Spleen (tissue), 11 donors: Measurements from ENCODE around the gene TTLL11. TPM values are rescaled to one million over a fixed set of nuclear protein-coding genes. Genes with fewer than 3 reads are reported as not detected.

Source experiments
- DNase-seq: peaks from one replicate; pipeline ENCODE4 v3.0.0-alpha.2; 2020
- H3K27ac ChIP-seq, 8 donors: fragments of 200-600 bp; sonication (generic) in 7 of 8; 1 replicate in 4 of 8; 2 replicates in 4 of 8; pipeline versions ENCODE4 v1.5.0 to v1.8.0; 2016 to 2021; ENCODE audit warnings: inconsistent platforms in 4 of 8, mild to moderate bottlenecking in 4 of 8, moderate library complexity in 1 of 8
- H3K27me3 ChIP-seq, 7 donors: fragments of 200-600 bp; sonication (generic) in 6 of 7; replicated peaks in 1 of 7; 1 replicate in 4 of 7; 2 replicates in 3 of 7; pipeline versions ENCODE4 v1.5.0 to v1.8.0; 2016 to 2021; ENCODE audit warnings: inconsistent platforms in 3 of 7, mild to moderate bottlenecking in 1 of 7
- H3K36me3 ChIP-seq, 6 donors: fragments of 200-600 bp; sonication (generic) in 5 of 6; 1 replicate in 4 of 6; 2 replicates in 2 of 6; pipeline versions ENCODE4 v1.5.0 to v1.8.0; 2016 to 2021; ENCODE audit warnings: inconsistent platforms in 2 of 6
- H3K4me1 ChIP-seq, 6 donors: fragments of 200-600 bp; sonication (generic) in 5 of 6; 1 replicate in 3 of 6; 2 replicates in 3 of 6; pipeline versions ENCODE4 v1.5.0 to v1.8.0; 2016 to 2021; ENCODE audit warnings: inconsistent platforms in 3 of 6
- H3K4me3 ChIP-seq, 8 donors: fragments of 200-600 bp; sonication (generic) in 7 of 8; 1 replicate in 4 of 8; 2 replicates in 4 of 8; pipeline versions ENCODE4 v1.5.0 to v1.8.0; 2016 to 2021; ENCODE audit warnings: inconsistent platforms in 4 of 8, mild to moderate bottlenecking in 4 of 8, moderate library complexity in 2 of 8
- H3K9me3 ChIP-seq, 8 donors: fragments of 200-600 bp; sonication (generic) in 7 of 8; 1 replicate in 4 of 8; 2 replicates in 4 of 8; pipeline versions ENCODE4 v1.5.0 to v1.8.0; 2016 to 2021; ENCODE audit warnings: inconsistent platforms in 4 of 8
- POLR2A ChIP-seq, 3 donors: fragments of 450-650 bp; IDR thresholded peaks; one replicate each; pipeline ENCODE4 v1.5.1; 2017; ENCODE audit warnings: antibody characterized with exemption in 3 of 3, mild to moderate bottlenecking in 1 of 3
- POLR2AphosphoS5 ChIP-seq, 3 donors: sonication (generic); formaldehyde crosslinking; IDR thresholded peaks; one replicate each; pipeline ENCODE4 v1.5.1; 2017; ENCODE audit warnings: antibody characterized with exemption in 3 of 3
- WGBS, 5 donors: extraction: QIAGEN DNeasy Blood & Tissue Kit in 3 of 5; methylation state at CpG; one replicate each; pipeline versions ENCODE4 v1.1.5 to v1.1.7; 2013 to 2018; 5-methylcytosine and 5-hydroxymethylcytosine counted together
- intact Hi-C: fragments of 100-400 bp; cut with DNase I; formaldehyde crosslinking; loops from one replicate; pipeline ENCODE4 v1.15.0; 2023; ENCODE audit warnings: low total_unique reads
- polyA plus RNA-seq, 3 donors: library from polyadenylated mRNA; stranded (reverse); fragments of 200-250 nt; gene quantifications; one replicate each; pipeline ENCODE4 v1.2.1, GENCODE V29; 2013
- total RNA-seq, 7 donors: library from RNA; depleted of rRNA in 3 of 7; stranded (reverse); fragments of >200 nt in 3 of 7; fragmentation: NEBNext Ultra II Directional in 4 of 7; extraction: Animal tissue kit (Norgen Biotek cat#: 25700) in 4 of 7; gene quantifications; one replicate each; pipeline versions ENCODE4 v1.1.0 to v1.2.1, GENCODE V29; 2016 to 2021
- TF ChIP-seq, protein P1 (sequence below), 11 experiments: fragments of 200-600 bp in 7 of 11; fragments of 450-650 bp in 4 of 11; sonication (generic) in 4 of 11; IDR thresholded peaks in 8 of 11; conservative IDR thresholded peaks in 3 of 11; 1 replicate in 7 of 11; 2 replicates in 4 of 11; pipeline versions ENCODE4 v1.4.0 to v1.8.0; 2016 to 2021; ENCODE audit warnings: antibody characterized with exemption in 11 of 11, inconsistent platforms in 4 of 11, mild to moderate bottlenecking in 1 of 11
- donor health status: healthy with polysubstance abuse.
- donor health status: DM: no; HTN: no; CAD: no; lungs with moderate emphysema.
- donor health status: DM: no; HTN: no; CAD: no.
- donor health status: Bipolar disorder and iron deficiency.
- donor health status: healthy.
- donor health status: DM: no; HTN: no; CAD: no.
- donor health status: DM: yes; HTN: yes; CAD: no.

TTLL11 gene
- total and polyA plus RNA-seq, 10 donors, result 1.6 to 12.8 (median 7.3) TPM

DNA sequence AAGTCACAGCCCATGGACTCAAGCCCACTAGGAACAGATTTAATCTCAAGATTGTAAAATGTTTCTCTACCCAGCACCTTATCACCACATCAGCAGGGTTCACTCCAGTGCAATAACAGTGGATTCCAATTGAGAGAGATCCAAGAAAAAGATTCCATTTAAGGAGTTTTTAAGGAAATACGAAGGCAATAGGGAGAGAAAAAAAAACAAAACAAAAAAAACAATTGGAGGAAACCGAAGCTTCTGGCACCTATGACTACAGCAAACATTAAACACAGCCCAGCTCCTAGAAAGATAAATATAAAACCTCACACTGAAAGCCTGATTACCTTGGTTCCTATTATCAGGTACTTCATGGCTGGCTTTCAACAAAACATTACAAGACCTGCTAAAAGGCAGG, 249.0 kb downstream of the TTLL11 start:
- peaks cover 0 to 29% (median 14%) of the 10 kb centered on the region in 8 donors for H3K9me3 ChIP-seq
- no peaks in the 10 kb centered on the region for H3K4me1 ChIP-seq
- no peaks in the 10 kb centered on the region for H3K27me3 ChIP-seq
- intact Hi-C loops, result no loop called here
- no peak overlapping the region for H3K4me3 ChIP-seq
- DNase-seq, result no peak
- H3K27ac ChIP-seq, result no peak overlapping the region
- 54 to 80% (median 75%) methylated on average over 2 of the region's 2 CpGs for WGBS, 5 donors
- TF ChIP-seq POLR2A (IDR thresholded peaks at IDR 0.05) (no peak), POLR2AphosphoS5 (IDR thresholded peaks at IDR 0.05) (no peak)
- TF ChIP-seq, protein P1, sequence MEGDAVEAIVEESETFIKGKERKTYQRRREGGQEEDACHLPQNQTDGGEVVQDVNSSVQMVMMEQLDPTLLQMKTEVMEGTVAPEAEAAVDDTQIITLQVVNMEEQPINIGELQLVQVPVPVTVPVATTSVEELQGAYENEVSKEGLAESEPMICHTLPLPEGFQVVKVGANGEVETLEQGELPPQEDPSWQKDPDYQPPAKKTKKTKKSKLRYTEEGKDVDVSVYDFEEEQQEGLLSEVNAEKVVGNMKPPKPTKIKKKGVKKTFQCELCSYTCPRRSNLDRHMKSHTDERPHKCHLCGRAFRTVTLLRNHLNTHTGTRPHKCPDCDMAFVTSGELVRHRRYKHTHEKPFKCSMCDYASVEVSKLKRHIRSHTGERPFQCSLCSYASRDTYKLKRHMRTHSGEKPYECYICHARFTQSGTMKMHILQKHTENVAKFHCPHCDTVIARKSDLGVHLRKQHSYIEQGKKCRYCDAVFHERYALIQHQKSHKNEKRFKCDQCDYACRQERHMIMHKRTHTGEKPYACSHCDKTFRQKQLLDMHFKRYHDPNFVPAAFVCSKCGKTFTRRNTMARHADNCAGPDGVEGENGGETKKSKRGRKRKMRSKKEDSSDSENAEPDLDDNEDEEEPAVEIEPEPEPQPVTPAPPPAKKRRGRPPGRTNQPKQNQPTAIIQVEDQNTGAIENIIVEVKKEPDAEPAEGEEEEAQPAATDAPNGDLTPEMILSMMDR (IDR thresholded peaks at IDR 0.05 in 8 of 11, conservative IDR thresholded peaks at IDR 0.05 in 3 of 11), result no peak
- H3K36me3 ChIP-seq, result no peaks in the 10 kb centered on the region

DNA sequence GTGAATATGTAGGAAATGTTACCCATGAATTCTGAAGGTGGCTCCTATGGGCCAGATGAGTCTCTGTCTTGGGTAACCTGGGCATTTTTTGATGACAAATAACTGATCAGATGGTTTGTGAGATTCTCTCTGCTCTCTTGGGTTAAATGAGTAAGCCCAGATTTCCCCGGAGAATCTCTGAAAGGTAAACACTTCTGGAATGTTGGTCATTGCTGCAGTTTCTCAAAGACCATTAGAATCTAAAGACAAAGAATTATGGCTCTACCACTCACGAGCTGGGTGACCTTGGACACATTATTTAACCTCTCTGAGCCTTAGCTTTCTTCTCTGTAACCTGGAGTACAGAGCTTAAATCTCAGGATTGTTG, 250.5 kb downstream of the TTLL11 start:
- intact Hi-C loops, result no loop called here
- Histone ChIP-seq H3K4me3 (no peak overlapping the region), H3K27me3 (no peaks in the 10 kb centered on the region), H3K36me3 (no peaks in the 10 kb centered on the region), H3K9me3 (peaks cover 0 to 14% (median 3%) of the 10 kb centered on the region in 8 donors), H3K27ac (no peak overlapping the region), H3K4me1 (no peaks in the 10 kb centered on the region)
- 58 to 86% (median 84%) methylated on average over 2 of the region's 2 CpGs for WGBS, 5 donors
- DNase-seq, result no peak
- TF ChIP-seq, protein P1 (IDR thresholded peaks at IDR 0.05 in 8 of 11, conservative IDR thresholded peaks at IDR 0.05 in 3 of 11), result no peak
- TF ChIP-seq POLR2AphosphoS5 (IDR thresholded peaks at IDR 0.05) (no peak), POLR2A (IDR thresholded peaks at IDR 0.05) (no peak)

DNA sequence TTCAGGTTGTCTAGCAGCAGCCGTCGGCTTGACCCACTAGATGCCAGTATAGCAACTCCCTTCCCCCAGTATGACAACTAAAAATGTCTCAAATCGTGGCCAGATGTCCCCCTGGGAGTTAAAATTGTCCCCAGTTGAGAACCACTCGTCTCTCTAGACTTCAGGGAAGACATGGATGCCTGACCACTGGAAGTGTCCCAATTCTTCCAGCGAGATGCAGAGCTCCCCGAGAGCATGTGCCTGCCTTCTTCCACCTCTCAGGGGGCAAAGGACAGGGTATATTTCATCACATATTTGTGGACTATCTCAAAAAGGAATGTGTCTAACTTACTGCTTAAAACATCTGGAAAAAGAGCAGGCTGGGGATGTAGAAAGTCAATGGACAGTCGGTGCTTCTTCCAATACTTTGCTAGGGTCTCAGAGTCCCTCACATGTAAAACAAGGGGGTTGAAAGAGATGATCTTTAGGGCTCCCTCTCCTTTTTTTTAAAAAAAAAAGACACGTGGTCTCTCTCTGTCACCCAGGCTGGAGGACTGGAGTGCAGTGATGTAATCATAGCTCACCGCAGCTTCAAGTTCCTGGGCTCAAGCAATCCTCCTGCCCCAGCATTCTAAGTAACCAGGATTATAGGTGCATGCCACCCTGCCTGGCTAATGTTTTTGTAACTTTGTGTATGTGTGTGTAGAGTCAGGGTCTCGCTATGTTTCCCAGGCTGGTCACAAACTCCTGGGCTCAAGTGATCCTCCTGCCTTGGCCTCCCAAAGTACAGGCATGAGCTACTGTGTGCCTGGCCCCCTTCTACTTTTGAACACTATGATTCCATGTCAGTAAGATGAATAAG, 251.1 kb downstream of the TTLL11 start:
- TF ChIP-seq POLR2A (IDR thresholded peaks at IDR 0.05) (no peak), POLR2AphosphoS5 (IDR thresholded peaks at IDR 0.05) (no peak)
- TF ChIP-seq, protein P1 (IDR thresholded peaks at IDR 0.05 in 8 of 11, conservative IDR thresholded peaks at IDR 0.05 in 3 of 11), result no peak
- DNase-seq, result no peak
- Histone ChIP-seq H3K27ac (no peak overlapping the region), H3K27me3 (no peaks in the 10 kb centered on the region), H3K4me1 (no peaks in the 10 kb centered on the region), H3K9me3 (peaks cover 0 to 13% (median 3%) of the 10 kb centered on the region in 8 donors), H3K36me3 (no peaks in the 10 kb centered on the region), H3K4me3 (no peak overlapping the region)
- intact Hi-C loops, result no loop called here
- WGBS, 5 donors, result 82 to 90% (median 86%) methylated on average over 8 to 10 of the region's 10 CpGs
